Tibial nerve (tissue), 4 donors: ENCODE results near the gene NOC2L.

Experiments
- EP300 ChIP-seq, 2 donors: sonication (generic); formaldehyde crosslinking; IDR thresholded peaks; one replicate each; pipeline ENCODE4 v1.6.1; 2017; ENCODE audit warnings: antibody characterized with exemption in 2 of 2, mild to moderate bottlenecking in 1 of 2
- POLR2A ChIP-seq, 2 donors: fragments of 450-650 bp; IDR thresholded peaks; one replicate each; pipeline ENCODE4 v1.6.1; 2017; ENCODE audit warnings: antibody characterized with exemption in 2 of 2, mild to moderate bottlenecking in 2 of 2, moderate library complexity in 2 of 2
- TF ChIP-seq, protein P1 (sequence below), 5 experiments: fragments of 200-600 bp in 3 of 5; fragments of 450-650 bp in 2 of 5; sonication (generic) in 3 of 5; IDR thresholded peaks; one replicate each; pipeline ENCODE4 v1.5.1; 2016 to 2019; ENCODE audit warnings: antibody characterized with exemption in 5 of 5, mild to moderate bottlenecking in 3 of 5, moderate library complexity in 2 of 5

DNA sequence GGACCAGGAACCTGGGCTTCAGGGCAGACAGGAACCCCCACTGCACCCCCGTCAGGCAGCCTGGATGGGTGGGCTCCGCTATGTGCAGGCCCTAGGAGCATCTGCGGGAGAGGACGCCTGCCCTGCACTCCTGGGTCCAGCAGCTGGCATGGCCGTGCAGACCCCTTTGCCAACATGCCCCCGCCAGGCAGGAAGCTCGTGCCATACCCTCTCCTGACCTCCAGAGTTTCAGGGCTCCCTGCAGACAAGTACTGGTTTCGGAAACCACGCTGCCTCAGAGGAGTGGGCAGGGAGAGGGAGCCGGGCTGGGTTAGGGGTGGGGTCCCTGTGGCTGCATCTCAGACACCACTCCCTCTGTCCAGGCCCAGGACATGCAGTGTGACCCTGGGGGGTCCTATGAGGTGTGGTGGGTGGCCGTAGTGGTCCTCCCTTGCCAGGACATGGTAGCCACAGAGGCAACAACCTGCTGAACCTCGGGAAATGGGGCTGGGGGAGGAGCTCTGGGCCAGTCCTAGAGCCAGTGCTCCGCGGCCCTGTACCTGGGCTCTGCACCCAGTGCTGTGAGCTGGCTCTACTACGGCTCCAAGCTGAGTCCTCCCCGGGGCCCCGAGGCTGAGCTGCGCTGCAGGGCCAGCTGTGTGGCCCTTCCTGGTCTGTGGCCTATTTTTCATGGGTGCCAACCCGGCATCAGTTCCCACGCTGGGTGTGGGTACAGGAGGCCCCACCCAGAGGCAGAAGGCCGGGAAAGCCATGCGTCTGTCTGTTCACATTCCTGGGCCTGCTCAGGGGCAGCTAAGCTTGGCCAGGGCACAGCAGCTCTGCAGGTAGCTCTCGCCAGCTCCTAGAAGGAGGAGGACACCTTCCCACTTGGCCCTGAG lies 8.6 kb upstream of the NOC2L start:
- TF ChIP-seq POLR2A (IDR thresholded peaks at IDR 0.05) = no peak
- TF ChIP-seq, protein P1, sequence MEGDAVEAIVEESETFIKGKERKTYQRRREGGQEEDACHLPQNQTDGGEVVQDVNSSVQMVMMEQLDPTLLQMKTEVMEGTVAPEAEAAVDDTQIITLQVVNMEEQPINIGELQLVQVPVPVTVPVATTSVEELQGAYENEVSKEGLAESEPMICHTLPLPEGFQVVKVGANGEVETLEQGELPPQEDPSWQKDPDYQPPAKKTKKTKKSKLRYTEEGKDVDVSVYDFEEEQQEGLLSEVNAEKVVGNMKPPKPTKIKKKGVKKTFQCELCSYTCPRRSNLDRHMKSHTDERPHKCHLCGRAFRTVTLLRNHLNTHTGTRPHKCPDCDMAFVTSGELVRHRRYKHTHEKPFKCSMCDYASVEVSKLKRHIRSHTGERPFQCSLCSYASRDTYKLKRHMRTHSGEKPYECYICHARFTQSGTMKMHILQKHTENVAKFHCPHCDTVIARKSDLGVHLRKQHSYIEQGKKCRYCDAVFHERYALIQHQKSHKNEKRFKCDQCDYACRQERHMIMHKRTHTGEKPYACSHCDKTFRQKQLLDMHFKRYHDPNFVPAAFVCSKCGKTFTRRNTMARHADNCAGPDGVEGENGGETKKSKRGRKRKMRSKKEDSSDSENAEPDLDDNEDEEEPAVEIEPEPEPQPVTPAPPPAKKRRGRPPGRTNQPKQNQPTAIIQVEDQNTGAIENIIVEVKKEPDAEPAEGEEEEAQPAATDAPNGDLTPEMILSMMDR (IDR thresholded peaks at IDR 0.05) = no peak
- TF ChIP-seq EP300 (IDR thresholded peaks at IDR 0.05) = no peak
